ENCODE measurements around the gene SFSWAP.

GRCh38 chr12:131729254-131729955 lies 18.5 kb downstream of the SFSWAP start:
- TF ChIP-seq CTCF (IDR thresholded peaks at IDR 0.05 in 8 of 11, conservative IDR thresholded peaks at IDR 0.05 in 3 of 11) (no peak), POLR2A (IDR thresholded peaks at IDR 0.05) (no peak), POLR2AphosphoS5 (IDR thresholded peaks at IDR 0.05) (no peak)

Data from spleen (tissue), 7 donors.